Endothelial cell of umbilical vein (primary cell): ENCODE results near the gene DMRT1. TPM values are rescaled to one million over a fixed set of nuclear protein-coding genes. Genes with fewer than 3 reads are reported as not detected.

Experiments
- BruUV-seq: library from RNA; stranded (reverse); fragments of 400-500 nt; replicated peaks from 2 replicates; lab custom pipeline; 2021; lab: Mats Ljungman, UMichigan
- CTCF ChIA-PET: fragments of 300-600, 350-600 bp; sonication (Branson Sonifier 250); formaldehyde crosslinking; loops from one replicate; lab custom pipeline; 2021; ENCODE audit warnings: antibody characterized with exemption, inconsistent platforms; lab: Charles Lee
- POLR2A ChIA-PET: fragments of 300-600, 350-600 bp; sonication (Branson Sonifier 250); formaldehyde crosslinking; loops from one replicate; lab custom pipeline; 2021; ENCODE audit warnings: antibody characterized with exemption, inconsistent platforms; lab: Charles Lee
- DNase-seq: peaks from one replicate; pipeline ENCODE4 v3.0.0-alpha.2; 2011; ENCODE audit warnings: low read depth, low spot score
- FAIRE-seq: peaks from 2 replicates; lab custom pipeline; 2011; peaks lifted over from hg19 to GRCh38; lab: Jason Lieb, UNC
- H2AFZ ChIP-seq: 2 replicates; pipeline ENCODE4 v1.6.0; 2012; ENCODE audit warnings: low read depth, low read length, control low read depth, inconsistent platforms
- H3K27ac ChIP-seq: 2 replicates; pipeline ENCODE4 v1.5.1; 2011; ENCODE audit warnings: low read depth, mild to moderate bottlenecking, control low read depth, low read length, moderate library complexity; ENCODE audit not compliant: insufficient read depth
- H3K27me3 ChIP-seq, 2 experiments: 2 replicates each; pipeline versions ENCODE4 v1.6.0 to v1.6.1; 2011; ENCODE audit warnings: low read length in 2 of 2, mixed read lengths in 1 of 2; ENCODE audit not compliant: control insufficient read depth in 2 of 2, insufficient read depth in 2 of 2
- H3K36me3 ChIP-seq, 2 experiments: 2 replicates in 1 of 2; 3 replicates in 1 of 2; pipeline ENCODE4 v1.5.1; 2011; ENCODE audit warnings: low read length in 2 of 2, mild to moderate bottlenecking in 1 of 2, moderate library complexity in 1 of 2; ENCODE audit not compliant: control insufficient read depth in 2 of 2, insufficient read depth in 2 of 2; ENCODE audit errors: extremely low read depth in 1 of 2
- H3K4me1 ChIP-seq: 3 replicates; pipeline ENCODE4 v1.5.1; 2011; ENCODE audit warnings: mild to moderate bottlenecking, low read length; ENCODE audit not compliant: control insufficient read depth, insufficient read depth; ENCODE audit errors: extremely low read depth
- H3K4me2 ChIP-seq: 2 replicates; pipeline ENCODE4 v1.6.1; 2011; ENCODE audit warnings: low read length, control low read depth, mixed read lengths; ENCODE audit not compliant: insufficient read depth
- H3K4me3 ChIP-seq, 3 experiments: fragments of 200-600 bp in 1 of 3; sonication (generic), shearing (Covaris generic) in 1 of 3; replicated peaks in 1 of 3; 2 replicates each; pipeline ENCODE4 v1.5.1; 2011 to 2016; ENCODE audit warnings: control low read depth in 3 of 3, low read length in 3 of 3, mild to moderate bottlenecking in 2 of 3, inconsistent platforms in 1 of 3, low read depth in 1 of 3, moderate library complexity in 1 of 3; ENCODE audit not compliant: insufficient read depth in 1 of 3
- H3K79me2 ChIP-seq: 2 replicates; pipeline ENCODE4 v1.6.0; 2012; ENCODE audit warnings: low read length, inconsistent platforms; ENCODE audit not compliant: control insufficient read depth, insufficient read depth
- H3K9ac ChIP-seq: replicated peaks from 2 replicates; pipeline ENCODE3; 2011; ENCODE audit warnings: low read length, control low read depth; ENCODE audit not compliant: insufficient read depth; ENCODE audit errors: extremely low read depth
- H3K9me1 ChIP-seq: replicated peaks from 3 replicates; pipeline ENCODE4 v1.6.0; 2011; ENCODE audit warnings: mild to moderate bottlenecking, low read length; ENCODE audit not compliant: control insufficient read depth, insufficient read depth; ENCODE audit errors: extremely low read depth
- H3K9me3 ChIP-seq: replicated peaks from 2 replicates; pipeline ENCODE4 v1.5.1; 2012; ENCODE audit warnings: low read length, inconsistent platforms; ENCODE audit not compliant: control insufficient read depth, insufficient read depth
- H4K20me1 ChIP-seq: replicated peaks from 2 replicates; pipeline ENCODE3; 2011; ENCODE audit warnings: mild to moderate bottlenecking, low read length; ENCODE audit not compliant: control insufficient read depth, insufficient read depth; ENCODE audit errors: extremely low read depth
- EZH2 ChIP-seq: IDR thresholded peaks from 2 replicates; pipeline ENCODE4 v1.6.1; 2012; ENCODE audit warnings: borderline replicate concordance, low read depth, mild to moderate bottlenecking, moderate library complexity, low read length, inconsistent platforms; ENCODE audit not compliant: severe bottlenecking
- FOS ChIP-seq: IDR thresholded peaks from 2 replicates; pipeline ENCODE4 v1.6.1; 2011; ENCODE audit warnings: mild to moderate bottlenecking, low read length, moderate library complexity, borderline replicate concordance; ENCODE audit not compliant: insufficient read depth
- GATA2 ChIP-seq: IDR thresholded peaks from 2 replicates; pipeline ENCODE4 v1.7.0; 2011; ENCODE audit warnings: low read depth, mild to moderate bottlenecking, moderate library complexity, mixed read lengths, low read length; ENCODE audit not compliant: insufficient read length, insufficient read depth
- MYC ChIP-seq: IDR thresholded peaks from one replicate; pipeline ENCODE4 v1.6.1; 2011; ENCODE audit warnings: mild to moderate bottlenecking, low read depth, low read length
- POLR2AphosphoS5 ChIP-seq: IDR thresholded peaks from 2 replicates; pipeline ENCODE4 v1.6.1; 2012; ENCODE audit warnings: low read depth, mild to moderate bottlenecking, control low read depth, low read length, moderate library complexity; ENCODE audit not compliant: insufficient read depth
- dilution Hi-C: fragments of 300-500 bp; cut with MboI; formaldehyde crosslinking; loops from one replicate; pipeline ENCODE4 v1.15.0; 2019; ENCODE audit warnings: low sequenced_read_pairs; ENCODE audit not compliant: extremely low pct_ligation_motif_present
- intact Hi-C: fragments of 100-400 bp; cut with micrococcal nuclease; formaldehyde crosslinking; loops from one replicate; pipeline ENCODE4 v1.10.0; 2022
- polyA plus RNA-seq, 4 experiments: library from polyadenylated mRNA; depleted of rRNA in 3 of 4; stranded (reverse) in 3 of 4; unstranded in 1 of 4; fragments of >200 nt; gene quantifications; 2 replicates each; pipeline versions ENCODE4 v1.2.1 to v1.2.3, GENCODE V29; 2011 to 2012; ENCODE audit warnings: missing spikeins in 1 of 4
- total RNA-seq: library from RNA; stranded (reverse); gene quantifications from 2 replicates; pipeline ENCODE4 v1.2.3, GENCODE V29; 2021

Gene DMRT1
- total and polyA plus RNA-seq, 2 donors (not counting 3 experiments of a cell fraction or from before 2014, with no cell fraction given) = 0.08 to 0.20 TPM

- ChIA-PET POLR2A (no interaction called here), CTCF (no interaction called here)
- H3K79me2 ChIP-seq = no peaks in the 10 kb centered on the region
- peaks cover 58 to 85% of the 10 kb centered on the region in 2 experiments for H3K27me3 ChIP-seq
- DNase-seq (no peak), FAIRE-seq (no peak)
- H2AFZ ChIP-seq = no peak overlapping the region
- H3K9me1 ChIP-seq = no peaks in the 10 kb centered on the region
- intact Hi-C loops = no loop called here
- no peak overlapping the region for H3K4me3 ChIP-seq
- H3K9ac ChIP-seq = no peak overlapping the region
- no peak overlapping the region for H3K27ac ChIP-seq
- no peaks in the 10 kb centered on the region for H4K20me1 ChIP-seq
- no peak overlapping the region for H3K4me2 ChIP-seq
- BruUV-seq = no TSS peak
- dilution Hi-C loops = no loop called here
- TF ChIP-seq GATA2 = no peak
- no peaks in the 10 kb centered on the region for H3K9me3 ChIP-seq
- H3K4me1 ChIP-seq = no peaks in the 10 kb centered on the region
- no peaks in the 10 kb centered on the region for H3K36me3 ChIP-seq
These were observed 126.6 kb downstream of the DMRT1 start for GRCh38 chr9:967903-968641.

GRCh38 chr9:969310-970150 lies 128.0 kb downstream of the DMRT1 start:
- Histone ChIP-seq H3K27me3 (peaks cover 72 to 97% of the 10 kb centered on the region in 2 experiments), H3K9me3 (no peaks in the 10 kb centered on the region), H3K9me1 (no peaks in the 10 kb centered on the region), H3K4me1 (no peaks in the 10 kb centered on the region), H3K9ac (no peak overlapping the region), H2AFZ (no peak overlapping the region), H4K20me1 (no peaks in the 10 kb centered on the region), H3K4me3 (no peak overlapping the region), H3K79me2 (no peaks in the 10 kb centered on the region), H3K36me3 (no peaks in the 10 kb centered on the region), H3K27ac (no peak overlapping the region), H3K4me2 (no peak overlapping the region)
- FAIRE-seq (no peak), DNase-seq (no peak)
- ChIA-PET CTCF (no interaction called here), POLR2A (no interaction called here)
- TF ChIP-seq MYC (no peak), POLR2AphosphoS5 (no peak), FOS (no peak), EZH2 (peak; percentile 80)
- intact Hi-C loops (no loop called here), dilution Hi-C loops (no loop called here)
- no TSS peak for BruUV-seq
